Measurements from ENCODE around the gene STARD3. TPM values are rescaled to one million over a fixed set of nuclear protein-coding genes. Genes with fewer than 3 reads are reported as not detected.
A peak's percentile ranks its signal among the peaks of the same experiment; 100 is the strongest.

STARD3 gene
- total RNA-seq, 1 experiment from 2014 or later: 47.7 TPM

- Histone ChIP-seq H3K9me2 (ENCODE audit: insufficient read depth) (no peaks in the 10 kb centered on the region), H3K36me3 (ENCODE audit: low read depth) (no peaks in the 10 kb centered on the region), H4K20me1 (ENCODE audit: insufficient read depth) (no peaks in the 10 kb centered on the region), H3K79me2 (ENCODE audit: low read depth) (no peaks in the 10 kb centered on the region), H3K4me1 (replicated peaks; ENCODE audit: insufficient read depth) (peaks cover 21% of the 10 kb centered on the region), H3K9me3 (ENCODE audit: insufficient read depth, low read depth) (no peaks in the 10 kb centered on the region), H3K27me3 (ENCODE audit: insufficient read depth, low read depth) (no peaks in the 10 kb centered on the region), H3K4me3 (no peak overlapping the region), H3F3A (ENCODE audit: insufficient read depth, low read depth) (peaks cover 30% of the 10 kb centered on the region), H3K27ac (no peak overlapping the region), H2AFZ (no peak overlapping the region), H3K4me2 (no peak overlapping the region)
- ChIA-PET CTCF (no interaction called here), POLR2A (ENCODE audit: unreplicated experiment) (interaction anchor here (0.6 kb wide), 1 partner anchor 586 kb away, joined by 8 read pairs; no protein-coding TSS in a partner anchor)
- intact Hi-C loops (cut with micrococcal nuclease; ENCODE audit: unreplicated experiment): no loop called here
- no peak for TF ChIP-seq CTCF (conservative IDR thresholded peaks at IDR 0.05)
- no peak for TF ChIP-seq EZH2 (IDR thresholded peaks at IDR 0.05; ENCODE audit: low read depth)
- DNase-seq: no peak
- no TSS peak for BruUV-seq (replicated peaks)
Observed at GRCh38 chr17:39684369-39685192, 47.6 kb downstream of the STARD3 start.

GRCh38 chr17:39687101-39687545 is 50.2 kb downstream of the STARD3 start:
- H3K27me3 ChIP-seq (ENCODE audit: insufficient read depth, low read depth): no peaks in the 10 kb centered on the region
- BruUV-seq (replicated peaks): TSS peak; percentile 80
- H3K9me2 ChIP-seq (ENCODE audit: insufficient read depth): no peaks in the 10 kb centered on the region
- peaks cover 26% of the 10 kb centered on the region for H3K4me1 ChIP-seq (replicated peaks; ENCODE audit: insufficient read depth)
- intact Hi-C loops (cut with micrococcal nuclease; ENCODE audit: unreplicated experiment): no loop called here
- H3F3A ChIP-seq (ENCODE audit: insufficient read depth, low read depth): peaks cover 30% of the 10 kb centered on the region
- H3K4me2 ChIP-seq: peak overlapping the region; percentile 95
- H3K4me3 ChIP-seq: peak overlapping the region; percentile 68
- no peaks in the 10 kb centered on the region for H3K36me3 ChIP-seq (ENCODE audit: low read depth)
- CTCF ChIA-PET: no interaction called here
- no peaks in the 10 kb centered on the region for H3K9me3 ChIP-seq (ENCODE audit: insufficient read depth, low read depth)
- H2AFZ ChIP-seq: peak overlapping the region; percentile 92
- DNase-seq: peak in 1 of 2 experiments; percentile 59
- peak overlapping the region; percentile 84 for H3K27ac ChIP-seq
- no peaks in the 10 kb centered on the region for H4K20me1 ChIP-seq (ENCODE audit: insufficient read depth)
- POLR2A ChIA-PET (ENCODE audit: unreplicated experiment): no interaction called here
- no peak for TF ChIP-seq CTCF (conservative IDR thresholded peaks at IDR 0.05)
- TF ChIP-seq EZH2 (IDR thresholded peaks at IDR 0.05; ENCODE audit: low read depth): no peak
- no peaks in the 10 kb centered on the region for H3K79me2 ChIP-seq (ENCODE audit: low read depth)

GRCh38 chr17:39687546-39688474 is 50.9 kb downstream of the STARD3 start, which contains the start of gene PGAP3:
Gene PGAP3, minus strand, starts transcription at chr17:39688057. Its CDS starts 43 bp downstream, at chr17:39688014.
- H3K4me2 ChIP-seq: peak within 1 kb of the TSS; percentile 95
- no peaks in the 10 kb centered on the region for H3K9me3 ChIP-seq (ENCODE audit: insufficient read depth, low read depth)
- ChIA-PET POLR2A (ENCODE audit: unreplicated experiment) (interaction anchor here (0.6 to 0.7 kb wide), 5 partner anchors 12 to 534 kb away, joined by 3 to 7 read pairs (median 3); partner anchors contain the start of gene MED1), CTCF (interaction anchor here (0.6 kb wide), 2 partner anchors 144 to 367 kb away, joined by 5 to 15 read pairs; partner anchors contain the start of gene MED24)
- H3F3A ChIP-seq (ENCODE audit: insufficient read depth, low read depth): peaks cover 30% of the 10 kb centered on the region
- TF ChIP-seq EZH2 (IDR thresholded peaks at IDR 0.05; ENCODE audit: low read depth) (no peak), CTCF (conservative IDR thresholded peaks at IDR 0.05) (no peak)
- BruUV-seq (replicated peaks): TSS peak; percentile 84
- H3K36me3 ChIP-seq (ENCODE audit: low read depth): no peaks in the 10 kb centered on the region
- H4K20me1 ChIP-seq (ENCODE audit: insufficient read depth): no peaks in the 10 kb centered on the region
- H2AFZ ChIP-seq: peak within 1 kb of the TSS; percentile 92
- H3K4me3 ChIP-seq: peak within 1 kb of the TSS; percentile 68
- H3K27me3 ChIP-seq (ENCODE audit: insufficient read depth, low read depth): no peaks in the 10 kb centered on the region
- intact Hi-C loops (cut with micrococcal nuclease; ENCODE audit: unreplicated experiment): no loop called here
- H3K4me1 ChIP-seq (replicated peaks; ENCODE audit: insufficient read depth): peaks cover 26% of the 10 kb centered on the region
- DNase-seq: peak; percentile 82 to 86
- peak within 1 kb of the TSS; percentile 84 for H3K27ac ChIP-seq
- H3K79me2 ChIP-seq (ENCODE audit: low read depth): no peaks in the 10 kb centered on the region
- no peaks in the 10 kb centered on the region for H3K9me2 ChIP-seq (ENCODE audit: insufficient read depth)

Data from PC-9 (cell line).